ENCODE results near the gene ATP4B.
"Not testable (repeated sequence)": the region's sequence is repeated elsewhere in the genome, so short reads cannot be mapped to it uniquely, and the experiment has no call there.

Gene ATP4B

DNA sequence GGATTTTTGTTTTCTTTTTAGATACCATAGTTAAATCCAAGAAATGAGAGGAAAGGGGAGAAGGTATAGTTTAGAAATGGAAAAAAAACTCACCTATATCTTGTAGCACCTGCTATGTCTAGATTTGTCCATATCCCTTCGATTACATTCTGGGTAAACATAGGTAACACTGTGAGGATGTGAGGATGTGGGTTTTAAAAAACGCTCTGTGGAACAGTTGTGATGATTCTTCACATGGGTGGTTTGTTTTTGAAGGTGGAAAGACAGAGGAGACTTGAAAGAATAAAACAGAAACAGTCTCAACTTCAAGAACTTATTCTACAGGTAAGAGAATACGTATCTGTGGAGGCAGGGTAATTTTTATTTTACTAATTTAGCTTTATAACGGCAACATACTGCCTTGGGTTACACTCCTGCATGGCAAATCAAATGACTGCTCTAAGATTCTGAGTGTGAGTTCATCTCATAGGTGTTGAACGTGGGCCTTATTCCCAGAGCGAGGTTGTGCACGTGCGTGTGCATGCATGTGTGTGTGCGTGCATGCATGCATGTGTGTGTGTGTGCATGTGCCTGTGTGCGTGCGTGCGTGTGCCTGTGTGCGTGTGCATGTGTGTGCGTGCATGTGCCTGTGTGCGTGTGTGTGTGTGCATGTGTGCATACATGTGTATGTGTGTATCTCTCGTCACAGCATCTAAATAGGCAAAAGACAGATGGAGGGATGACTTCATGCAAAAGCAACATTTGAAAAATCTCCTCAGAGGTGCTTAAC is 23.5 kb downstream of the ATP4B start:
- H3K4me1 Mint-ChIP-seq = peaks cover 5% of the 10 kb centered on the region
- H3K4me3 Mint-ChIP-seq = no peak overlapping the region
- H3K9me3 Mint-ChIP-seq = no peaks in the 10 kb centered on the region
- H3K27me3 Mint-ChIP-seq = no peaks in the 10 kb centered on the region
- H3K36me3 Mint-ChIP-seq (ENCODE audit: insufficient read depth) = peaks cover 26% of the 10 kb centered on the region
- DNase-seq (ENCODE audit: low spot score in 2 of 2) = no peak
- ATAC-seq (replicated peaks; ENCODE audit: extremely low read depth, poor library complexity, severe bottlenecking) = no peak
- peak overlapping the region; percentile 46 for H3K27ac Mint-ChIP-seq (ENCODE audit: low read depth)

DNA sequence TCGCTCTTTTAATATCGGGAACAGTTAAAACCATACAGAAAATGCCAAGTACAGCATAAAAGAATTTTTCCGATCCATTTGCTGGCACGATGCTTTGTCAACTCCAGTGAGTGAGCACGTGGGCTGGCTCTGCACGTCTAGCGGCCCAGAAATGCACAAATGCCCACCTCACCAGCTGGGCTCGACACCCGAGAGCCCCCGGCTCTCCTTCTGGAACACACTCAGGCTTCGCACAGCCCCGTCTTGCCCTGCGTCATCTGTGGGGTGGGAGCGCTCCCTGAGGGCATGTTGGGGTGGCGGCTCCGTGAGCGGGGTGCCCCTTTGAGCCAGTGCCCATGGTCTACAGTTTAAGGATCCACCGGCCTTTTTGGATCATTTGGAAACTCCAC is 24.5 kb downstream of the ATP4B start:
- Mint-ChIP-seq H3K27ac (ENCODE audit: low read depth) (no peak overlapping the region), H3K36me3 (ENCODE audit: insufficient read depth) (peaks cover 24% of the 10 kb centered on the region)
- no peak for ATAC-seq (replicated peaks; ENCODE audit: extremely low read depth, poor library complexity, severe bottlenecking)

DNA sequence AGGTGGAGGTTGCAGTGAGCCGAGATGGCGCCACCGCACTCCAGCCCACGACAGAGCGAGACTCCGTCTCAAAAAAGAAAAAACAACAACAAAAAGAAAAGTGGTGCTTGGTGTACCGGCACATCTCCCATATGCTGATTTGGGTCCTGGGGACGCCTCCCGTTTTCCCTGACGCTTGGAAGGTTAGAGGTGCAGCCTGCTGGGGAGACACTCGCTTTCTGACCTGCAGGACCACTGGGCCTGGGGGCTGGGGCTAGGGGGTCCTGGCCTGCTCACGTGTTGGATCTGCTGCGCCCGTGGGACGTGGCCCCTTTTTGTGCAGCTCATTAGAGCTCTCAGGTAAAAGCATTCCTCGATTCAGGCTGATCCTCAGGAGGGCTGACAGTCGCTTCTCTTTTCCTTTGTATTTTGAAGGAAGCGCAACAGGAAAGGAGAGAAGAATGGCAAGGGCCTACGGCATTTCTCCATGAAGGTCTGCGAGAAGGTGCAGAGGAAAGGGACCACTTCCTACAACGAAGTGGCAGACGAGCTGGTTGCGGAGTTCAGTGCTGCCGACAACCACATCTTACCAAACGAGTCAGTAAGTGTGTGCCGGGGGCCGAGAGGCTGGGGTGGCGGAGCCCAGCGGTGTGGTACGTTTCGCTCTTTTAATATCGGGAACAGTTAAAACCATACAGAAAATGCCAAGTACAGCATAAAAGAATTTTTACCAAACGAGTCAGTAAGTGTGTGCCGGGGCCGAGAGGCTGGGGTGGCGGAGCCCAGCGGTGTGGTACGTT is 25.1 kb downstream of the ATP4B start:
- peaks cover 12% of the 10 kb centered on the region for H3K4me1 Mint-ChIP-seq
- no peaks in the 10 kb centered on the region for H3K27me3 Mint-ChIP-seq
- DNase-seq (ENCODE audit: low spot score in 2 of 2) = no peak
- no peak for ATAC-seq (replicated peaks; ENCODE audit: extremely low read depth, poor library complexity, severe bottlenecking)
- H3K9me3 Mint-ChIP-seq = no peaks in the 10 kb centered on the region
- H3K27ac Mint-ChIP-seq (ENCODE audit: low read depth) = no peak overlapping the region
- no peak overlapping the region for H3K4me3 Mint-ChIP-seq
- H3K36me3 Mint-ChIP-seq (ENCODE audit: insufficient read depth) = peaks cover 24% of the 10 kb centered on the region

More for the DNA sequence above, 24.5 kb downstream of the ATP4B start:
- Mint-ChIP-seq H3K9me3 (no peaks in the 10 kb centered on the region), H3K4me1 (peaks cover 11% of the 10 kb centered on the region), H3K27me3 (no peaks in the 10 kb centered on the region), H3K4me3 (no peak overlapping the region)
- DNase-seq (ENCODE audit: low spot score in 2 of 2) = no peak

DNA sequence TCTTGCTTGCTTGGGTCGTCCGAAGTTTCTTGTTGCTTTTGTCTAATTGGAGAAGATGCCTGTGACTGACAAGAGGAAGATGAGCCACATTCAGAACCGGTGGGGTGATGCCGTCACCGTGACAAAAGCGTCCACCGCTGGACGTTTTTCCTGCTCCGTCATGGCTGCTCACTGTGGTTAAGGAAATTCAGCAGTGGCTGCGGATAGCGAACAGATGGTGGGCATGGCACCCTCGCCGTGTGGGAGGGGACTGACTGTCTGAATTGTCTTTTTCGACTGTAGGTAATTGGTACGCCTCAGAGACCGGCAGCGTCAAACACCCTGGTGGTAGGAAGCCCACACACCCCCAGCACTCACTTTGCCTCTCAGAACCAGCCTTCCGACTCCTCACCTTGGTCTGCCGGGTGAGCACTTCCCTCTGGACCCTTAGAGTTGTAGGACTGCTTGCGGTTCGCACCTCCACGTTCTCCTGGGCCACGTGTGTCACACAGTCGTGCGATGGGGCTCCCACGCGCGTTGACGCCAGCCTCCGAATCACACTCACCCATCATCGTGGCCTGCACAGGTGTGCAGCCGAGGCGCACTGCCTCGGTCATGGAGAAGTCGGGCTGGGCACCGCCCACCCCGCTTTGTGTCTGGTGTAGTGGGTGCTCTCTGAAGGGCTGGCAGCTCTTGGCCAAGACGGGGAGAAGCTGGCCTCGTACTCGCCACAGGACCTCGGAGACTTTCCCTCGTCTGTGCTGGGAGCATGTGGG is 26.5 kb downstream of the ATP4B start:
- ATAC-seq (replicated peaks; ENCODE audit: extremely low read depth, poor library complexity, severe bottlenecking) (no peak), DNase-seq (ENCODE audit: low spot score in 2 of 2) (no peak)
- Mint-ChIP-seq H3K27me3 (no peaks in the 10 kb centered on the region), H3K4me1 (peaks cover 12% of the 10 kb centered on the region), H3K27ac (ENCODE audit: low read depth) (no peak overlapping the region), H3K4me3 (no peak overlapping the region), H3K9me3 (no peaks in the 10 kb centered on the region), H3K36me3 (ENCODE audit: insufficient read depth) (peaks cover 19% of the 10 kb centered on the region)

DNA sequence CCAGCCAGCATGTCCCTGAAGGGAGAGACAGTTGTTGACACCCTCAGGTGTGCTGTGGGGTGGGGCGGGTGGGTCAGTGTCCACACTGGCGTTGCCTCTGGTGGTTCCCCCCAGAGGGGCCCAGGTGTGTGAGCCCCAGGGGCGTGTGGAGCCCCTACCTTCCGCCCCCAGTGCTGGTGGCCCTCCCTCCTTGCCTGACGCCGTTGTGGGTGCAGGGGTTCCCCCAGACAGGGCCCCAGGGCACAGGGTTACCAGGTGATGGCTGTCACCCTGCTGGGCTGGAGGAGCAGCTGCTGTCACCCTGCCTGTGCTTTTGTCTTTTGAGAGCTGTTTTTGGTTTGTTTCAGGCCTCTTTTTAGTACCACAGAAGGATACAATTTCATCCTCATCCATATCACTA is 27.2 kb downstream of the ATP4B start:
- DNase-seq (ENCODE audit: low spot score in 2 of 2) = no peak
- Mint-ChIP-seq H3K27ac (ENCODE audit: low read depth) (no peak overlapping the region), H3K4me1 (peaks cover 12% of the 10 kb centered on the region), H3K36me3 (ENCODE audit: insufficient read depth) (peaks cover 19% of the 10 kb centered on the region), H3K27me3 (no peaks in the 10 kb centered on the region), H3K9me3 (no peaks in the 10 kb centered on the region), H3K4me3 (no peak overlapping the region)
- ATAC-seq (replicated peaks; ENCODE audit: extremely low read depth, poor library complexity, severe bottlenecking) = no peak

DNA sequence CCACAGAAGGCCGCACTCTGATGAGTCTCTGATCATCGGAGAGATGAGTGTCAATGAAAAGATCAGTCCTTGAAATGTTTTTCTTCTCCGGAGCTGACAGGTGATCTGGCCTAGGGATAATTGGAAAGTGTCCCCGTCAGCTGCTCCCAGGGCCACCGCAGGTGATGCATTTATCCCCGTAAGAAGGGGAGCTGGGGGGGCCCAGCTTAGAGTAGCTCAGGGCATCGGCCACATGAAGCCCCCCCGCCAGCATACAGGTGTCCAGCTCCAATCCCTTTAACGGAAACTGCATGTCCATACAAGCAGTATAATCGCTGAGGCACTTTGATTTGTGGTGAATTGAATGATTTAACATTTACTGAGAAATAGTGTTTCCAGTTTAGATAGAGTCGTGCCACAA is 27.7 kb downstream of the ATP4B start:
- H3K27ac Mint-ChIP-seq (ENCODE audit: low read depth) = no peak overlapping the region
- no peaks in the 10 kb centered on the region for H3K9me3 Mint-ChIP-seq
- peaks cover 12% of the 10 kb centered on the region for H3K4me1 Mint-ChIP-seq
- H3K4me3 Mint-ChIP-seq = no peak overlapping the region
- ATAC-seq (replicated peaks; ENCODE audit: extremely low read depth, poor library complexity, severe bottlenecking) (no peak), DNase-seq (ENCODE audit: low spot score in 2 of 2) (no peak)
- peaks cover 19% of the 10 kb centered on the region for H3K36me3 Mint-ChIP-seq (ENCODE audit: insufficient read depth)
- no peaks in the 10 kb centered on the region for H3K27me3 Mint-ChIP-seq

DNA sequence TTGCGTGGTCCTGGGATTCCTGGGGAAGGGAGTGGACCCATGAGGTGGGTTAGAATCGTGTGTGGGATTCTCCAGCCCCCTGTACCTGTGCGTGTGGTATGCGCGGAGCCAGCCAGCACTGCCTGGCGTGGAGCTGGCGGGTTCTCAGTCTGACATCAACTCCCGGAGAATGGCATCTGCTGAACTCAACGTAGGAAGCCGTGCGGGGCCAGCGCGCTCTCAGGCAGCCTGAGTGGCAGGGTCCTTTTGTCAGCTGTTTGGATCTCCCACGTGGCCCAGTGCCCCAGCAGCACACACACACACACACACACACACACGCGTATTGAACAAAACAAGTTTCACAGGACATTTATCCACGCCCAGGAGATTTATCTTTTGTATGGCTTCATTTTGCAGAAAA is 28.1 kb downstream of the ATP4B start:
- Mint-ChIP-seq H3K27me3 (no peaks in the 10 kb centered on the region), H3K9me3 (no peaks in the 10 kb centered on the region), H3K36me3 (ENCODE audit: insufficient read depth) (peaks cover 19% of the 10 kb centered on the region), H3K27ac (ENCODE audit: low read depth) (no peak overlapping the region), H3K4me3 (no peak overlapping the region), H3K4me1 (peaks cover 12% of the 10 kb centered on the region)
- no peak for DNase-seq (ENCODE audit: low spot score in 2 of 2)
- ATAC-seq (replicated peaks; ENCODE audit: extremely low read depth, poor library complexity, severe bottlenecking) = no peak

DNA sequence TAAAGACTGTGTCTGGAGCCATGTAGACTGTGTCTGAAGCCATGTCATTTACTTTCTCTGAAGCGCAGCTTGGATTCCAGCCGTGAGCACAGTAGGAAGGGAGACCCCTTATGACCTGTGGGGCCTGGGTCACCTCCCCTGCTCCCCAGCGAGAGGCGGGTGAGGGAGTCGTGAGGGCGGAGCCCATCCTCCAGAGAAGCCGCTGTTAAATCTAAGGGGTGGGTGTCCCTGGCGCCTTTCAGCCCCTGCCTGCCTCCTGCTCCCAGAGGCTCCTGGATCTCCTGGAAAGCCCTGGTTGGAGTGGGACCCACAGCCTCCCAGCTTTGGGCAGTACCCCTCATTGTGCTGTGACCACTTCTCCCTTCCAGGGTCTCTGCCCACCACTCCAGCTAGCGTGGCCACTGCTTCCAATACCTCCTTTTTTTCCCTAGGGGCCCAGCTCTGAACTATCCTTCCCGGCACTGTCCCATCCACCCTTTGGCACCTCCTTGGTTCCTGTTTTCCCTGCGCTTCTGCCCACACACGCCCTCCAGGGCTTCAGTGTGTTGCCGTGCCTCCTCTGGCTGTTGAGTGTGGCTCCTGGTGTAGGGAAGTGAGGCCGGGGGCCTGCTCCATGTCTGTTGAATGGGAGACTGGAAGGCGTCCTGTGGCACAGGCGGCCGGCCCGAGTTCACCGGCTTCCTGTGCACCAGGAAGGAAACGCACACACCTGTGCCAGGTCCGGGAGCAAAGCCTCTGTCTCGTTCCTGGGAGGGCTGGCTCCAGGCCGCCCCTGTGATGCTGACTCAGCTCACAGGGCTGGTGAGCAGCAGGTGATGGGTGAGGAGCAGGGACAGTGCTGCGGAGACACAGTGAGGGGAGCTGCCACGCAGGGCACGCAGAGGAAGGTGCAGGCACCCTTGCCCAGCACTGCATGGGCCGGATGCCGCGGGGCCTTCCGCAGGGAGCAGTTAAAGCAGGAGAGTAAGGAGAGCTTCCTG is 29.4 kb downstream of the ATP4B start:
- Mint-ChIP-seq H3K36me3 (ENCODE audit: insufficient read depth) (peaks cover 15% of the 10 kb centered on the region), H3K27me3 (no peaks in the 10 kb centered on the region), H3K9me3 (no peaks in the 10 kb centered on the region), H3K4me3 (no peak overlapping the region), H3K27ac (ENCODE audit: low read depth) (peak overlapping the region; percentile 76), H3K4me1 (peaks cover 7% of the 10 kb centered on the region)
- DNase-seq (ENCODE audit: low spot score in 2 of 2) (no peak), ATAC-seq (replicated peaks; ENCODE audit: extremely low read depth, poor library complexity, severe bottlenecking) (no peak)

DNA sequence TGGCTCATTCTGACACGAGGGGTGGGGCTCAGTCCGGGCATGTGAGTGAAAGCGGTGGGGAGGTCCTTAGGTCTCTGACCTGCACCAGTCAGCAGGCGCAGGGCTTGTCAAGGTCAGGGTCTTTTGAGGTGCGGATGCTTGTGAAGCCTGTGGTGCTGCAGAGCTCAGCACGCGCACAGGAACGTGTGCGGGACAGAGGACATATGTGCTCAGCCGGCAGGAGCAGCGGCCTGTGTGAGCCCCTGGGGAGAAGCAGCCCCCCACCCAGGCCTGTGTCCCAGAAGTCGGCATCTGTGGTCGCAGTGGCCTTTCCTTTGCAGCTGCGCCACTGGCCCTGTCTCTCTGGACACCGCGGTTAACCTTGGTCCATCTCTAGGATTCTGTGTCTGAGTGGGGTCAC is 30.9 kb downstream of the ATP4B start:
- Mint-ChIP-seq H3K4me1 (peaks cover 7% of the 10 kb centered on the region), H3K27me3 (no peaks in the 10 kb centered on the region), H3K4me3 (no peak overlapping the region), H3K9me3 (no peaks in the 10 kb centered on the region), H3K27ac (ENCODE audit: low read depth) (peak overlapping the region; percentile 46), H3K36me3 (ENCODE audit: insufficient read depth) (peaks cover 8% of the 10 kb centered on the region)
- ATAC-seq (replicated peaks; ENCODE audit: extremely low read depth, poor library complexity, severe bottlenecking) (no peak), DNase-seq (ENCODE audit: low spot score in 2 of 2) (no peak)

DNA sequence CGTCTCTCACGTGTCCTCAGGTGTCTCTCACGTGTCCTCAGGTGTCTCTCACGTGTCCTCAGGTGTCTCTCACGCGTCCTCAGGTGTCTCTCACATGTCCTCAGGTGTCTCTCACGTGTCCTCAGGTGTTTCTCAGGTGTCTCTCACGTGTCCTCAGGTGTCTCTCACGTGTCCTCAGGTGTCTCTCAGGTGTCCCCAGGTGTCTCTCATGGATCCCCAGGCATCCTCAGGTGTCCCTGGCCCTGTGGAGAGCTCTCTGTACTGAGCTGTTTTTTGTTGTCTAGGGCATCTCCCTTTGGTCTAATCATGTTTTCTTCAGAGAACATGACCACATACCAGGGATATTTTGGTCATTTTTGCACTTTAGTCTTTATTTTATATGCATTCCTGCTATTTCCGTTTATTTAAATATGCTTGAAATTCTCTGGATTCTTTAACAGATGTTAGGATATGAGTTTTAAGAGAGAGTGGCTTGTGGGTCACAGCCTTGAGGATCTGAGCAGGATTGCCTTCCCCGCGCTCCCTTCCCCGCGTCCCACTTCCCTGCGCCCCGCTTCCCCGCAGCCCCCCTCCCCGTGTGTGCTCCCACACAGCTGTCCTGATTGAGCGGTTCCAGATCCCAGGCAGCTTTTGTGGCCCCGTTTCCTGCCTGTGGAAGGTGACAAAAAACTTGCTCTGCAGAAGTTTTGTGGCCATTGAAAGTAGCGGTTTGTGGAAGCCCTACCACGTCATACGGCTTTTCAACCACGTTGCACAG is 31.9 kb downstream of the ATP4B start:
- DNase-seq (ENCODE audit: low spot score in 2 of 2) (no peak), ATAC-seq (replicated peaks; ENCODE audit: extremely low read depth, poor library complexity, severe bottlenecking) (no peak)
- Mint-ChIP-seq H3K9me3 (no peaks in the 10 kb centered on the region), H3K4me3 (no peak overlapping the region), H3K27ac (ENCODE audit: low read depth) (no peak overlapping the region), H3K27me3 (no peaks in the 10 kb centered on the region), H3K36me3 (ENCODE audit: insufficient read depth) (peaks cover 4% of the 10 kb centered on the region), H3K4me1 (peaks cover 7% of the 10 kb centered on the region)

DNA sequence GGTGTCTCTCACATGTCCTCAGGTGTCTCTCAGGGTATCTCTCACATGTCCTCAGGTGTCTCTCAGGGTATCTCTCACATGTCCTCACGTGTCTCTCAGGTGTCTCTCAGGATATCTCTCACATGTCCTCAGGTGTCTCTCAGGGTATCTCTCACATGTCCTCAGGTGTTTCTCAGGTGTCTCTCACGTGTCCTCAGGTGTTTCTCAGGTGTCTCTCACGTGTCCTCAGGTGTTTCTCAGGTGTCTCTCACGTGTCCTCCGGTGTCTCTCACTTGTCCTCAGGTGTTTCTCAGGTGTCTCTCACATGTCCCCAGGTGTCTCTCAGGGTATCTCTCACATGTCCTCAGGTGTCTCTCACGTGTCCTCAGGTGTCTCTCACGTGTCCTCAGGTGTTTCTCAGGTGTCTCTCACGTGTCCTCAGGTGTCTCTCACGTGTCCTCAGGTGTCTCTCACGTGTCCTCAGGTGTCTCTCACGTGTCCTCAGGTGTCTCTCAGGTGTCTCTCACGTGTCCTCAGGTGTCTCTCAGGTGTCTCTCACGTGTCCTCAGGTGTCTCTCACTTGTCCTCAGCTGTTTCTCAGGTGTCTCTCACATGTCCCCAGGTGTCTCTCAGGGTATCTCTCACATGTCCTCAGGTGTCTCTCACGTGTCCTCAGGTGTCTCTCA is 33.2 kb downstream of the ATP4B start:
- not testable (repeated sequence) for DNase-seq (ENCODE audit: low spot score in 2 of 2); H3K36me3 Mint-ChIP-seq (ENCODE audit: insufficient read depth); H3K9me3 Mint-ChIP-seq; H3K27ac Mint-ChIP-seq (ENCODE audit: low read depth); H3K4me1 Mint-ChIP-seq; H3K27me3 Mint-ChIP-seq; H3K4me3 Mint-ChIP-seq; ATAC-seq (replicated peaks; ENCODE audit: extremely low read depth, poor library complexity, severe bottlenecking)

Measured in central memory CD8-positive, alpha-beta T cell (primary cell).